Activated CD4-positive, alpha-beta T cell treated with anti-CD3 and anti-CD28 coated beads, Interleukin-2, amount 10 ng/mL, durations not matched to agents 24 days and 14 days (primary cell): ENCODE measurements around the gene IFI27L2. TPM values are rescaled to one million over a fixed set of nuclear protein-coding genes. Genes with fewer than 3 reads are reported as not detected.

Source experiments
- DNase-seq: peaks from one replicate; pipeline ENCODE4 v3.0.0; 2022
- H3K27ac Mint-ChIP-seq: one replicate; pipeline ENCODE4 v1.8.0; 2022; ENCODE audit warnings: mild to moderate bottlenecking, mixed read lengths
- H3K27me3 Mint-ChIP-seq: one replicate; pipeline ENCODE4 v1.8.0; 2022; ENCODE audit warnings: mixed read lengths
- H3K36me3 Mint-ChIP-seq: one replicate; pipeline ENCODE4 v1.8.0; 2022; ENCODE audit warnings: low read depth, mild to moderate bottlenecking, mixed read lengths
- H3K4me1 Mint-ChIP-seq: one replicate; pipeline ENCODE4 v1.8.0; 2021; ENCODE audit warnings: mixed read lengths
- H3K4me3 Mint-ChIP-seq: one replicate; pipeline ENCODE4 v1.8.0; 2022; ENCODE audit warnings: mild to moderate bottlenecking, moderate library complexity, mixed read lengths
- H3K9me3 Mint-ChIP-seq: one replicate; pipeline ENCODE4 v1.8.0; 2021; ENCODE audit warnings: mixed read lengths
- intact Hi-C: fragments of 100-400 bp; cut with micrococcal nuclease; formaldehyde crosslinking; loops from one replicate; pipeline ENCODE4 v1.15.1; 2023
- total RNA-seq: library from RNA; stranded (reverse); gene quantifications from 2 replicates; pipeline ENCODE4 v1.2.3, GENCODE V29; 2022

Gene IFI27L2
- total RNA-seq, 1 donor from 2014 or later = 38.8 TPM

- H3K9me3 Mint-ChIP-seq = no peaks in the 10 kb centered on the region
- H3K27me3 Mint-ChIP-seq = peaks cover 3% of the 10 kb centered on the region
- no peaks in the 10 kb centered on the region for H3K36me3 Mint-ChIP-seq
- DNase-seq = no peak
- peaks cover 29% of the 10 kb centered on the region for H3K4me1 Mint-ChIP-seq
- no peak overlapping the region for H3K4me3 Mint-ChIP-seq
- H3K27ac Mint-ChIP-seq = no peak overlapping the region
- intact Hi-C loops = no loop called here
These were observed 15.4 kb downstream of the IFI27L2 start for GRCh38 chr14:94113908-94114588.

- Mint-ChIP-seq H3K4me1 (peaks cover 29% of the 10 kb centered on the region), H3K27ac (no peak overlapping the region), H3K4me3 (no peak overlapping the region), H3K9me3 (no peaks in the 10 kb centered on the region), H3K36me3 (no peaks in the 10 kb centered on the region), H3K27me3 (peaks cover 3% of the 10 kb centered on the region)
- DNase-seq = no peak
- intact Hi-C loops = no loop called here
These were observed 15.9 kb downstream of the IFI27L2 start for GRCh38 chr14:94113490-94113889.

GRCh38 chr14:94113073-94113472 lies 16.3 kb downstream of the IFI27L2 start:
- Mint-ChIP-seq H3K27ac (no peak overlapping the region), H3K4me1 (peaks cover 29% of the 10 kb centered on the region), H3K4me3 (no peak overlapping the region), H3K27me3 (peaks cover 2% of the 10 kb centered on the region), H3K9me3 (peaks cover under 1% of the 10 kb centered on the region), H3K36me3 (no peaks in the 10 kb centered on the region)
- no peak for DNase-seq
- intact Hi-C loops = no loop called here

- no peaks in the 10 kb centered on the region for H3K27me3 Mint-ChIP-seq
- no peak for DNase-seq
- H3K27ac Mint-ChIP-seq = no peak overlapping the region
- H3K4me1 Mint-ChIP-seq = peaks cover 27% of the 10 kb centered on the region
- intact Hi-C loops = no loop called here
- no peaks in the 10 kb centered on the region for H3K36me3 Mint-ChIP-seq
- H3K4me3 Mint-ChIP-seq = peak overlapping the region; percentile 62
- H3K9me3 Mint-ChIP-seq = peaks cover 4% of the 10 kb centered on the region
These were observed 16.8 kb downstream of the IFI27L2 start for GRCh38 chr14:94112513-94113063.

GRCh38 chr14:94111276-94112095 lies 17.9 kb downstream of the IFI27L2 start:
- DNase-seq = no peak
- Mint-ChIP-seq H3K9me3 (peaks cover 4% of the 10 kb centered on the region), H3K27ac (peak overlapping the region; percentile 46), H3K4me3 (peak overlapping the region; percentile 62), H3K4me1 (peaks cover 27% of the 10 kb centered on the region), H3K36me3 (no peaks in the 10 kb centered on the region), H3K27me3 (no peaks in the 10 kb centered on the region)
- intact Hi-C loops = no loop called here

- DNase-seq = peak; percentile 70
- H3K36me3 Mint-ChIP-seq = no peaks in the 10 kb centered on the region
- H3K4me1 Mint-ChIP-seq = peaks cover 27% of the 10 kb centered on the region
- peak within 1 kb of the TSS; percentile 62 for H3K4me3 Mint-ChIP-seq
- intact Hi-C loops = no loop called here
- no peaks in the 10 kb centered on the region for H3K27me3 Mint-ChIP-seq
- H3K27ac Mint-ChIP-seq = peak within 1 kb of the TSS; percentile 68
- peaks cover 4% of the 10 kb centered on the region for H3K9me3 Mint-ChIP-seq
These were observed 18.7 kb downstream of the IFI27L2 start, which contains the start of gene IFI27 for GRCh38 chr14:94110552-94111181. TSS of gene IFI27 (plus strand) at chr14:94110736.

- DNase-seq = no peak
- H3K9me3 Mint-ChIP-seq = peaks cover 4% of the 10 kb centered on the region
- peak overlapping the region; percentile 31 for H3K27ac Mint-ChIP-seq
These were observed 19.5 kb downstream of the IFI27L2 start for GRCh38 chr14:94109915-94110250.

GRCh38 chr14:94104731-94105130 lies 24.7 kb downstream of the IFI27L2 start:
- Mint-ChIP-seq H3K27ac (no peak overlapping the region), H3K4me3 (no peak overlapping the region), H3K27me3 (no peaks in the 10 kb centered on the region)

More at GRCh38 chr14:94109915-94110250, 19.5 kb downstream of the IFI27L2 start:
- Mint-ChIP-seq H3K4me1 (peaks cover 25% of the 10 kb centered on the region), H3K27me3 (no peaks in the 10 kb centered on the region), H3K4me3 (no peak overlapping the region), H3K36me3 (no peaks in the 10 kb centered on the region)
- intact Hi-C loops = no loop called here

GRCh38 chr14:94103554-94104150 lies 25.8 kb downstream of the IFI27L2 start:
- H3K4me1 Mint-ChIP-seq = no peaks in the 10 kb centered on the region
- no peak overlapping the region for H3K27ac Mint-ChIP-seq
- H3K27me3 Mint-ChIP-seq = no peaks in the 10 kb centered on the region
- intact Hi-C loops = no loop called here
- DNase-seq = no peak
- no peaks in the 10 kb centered on the region for H3K36me3 Mint-ChIP-seq
- H3K4me3 Mint-ChIP-seq = no peak overlapping the region
- peaks cover 4% of the 10 kb centered on the region for H3K9me3 Mint-ChIP-seq

More at GRCh38 chr14:94104731-94105130, 24.7 kb downstream of the IFI27L2 start:
- H3K36me3 Mint-ChIP-seq = no peaks in the 10 kb centered on the region
- peaks cover 4% of the 10 kb centered on the region for H3K9me3 Mint-ChIP-seq
- DNase-seq = no peak
- no peaks in the 10 kb centered on the region for H3K4me1 Mint-ChIP-seq
- intact Hi-C loops = no loop called here

GRCh38 chr14:94102768-94103482 lies 26.5 kb downstream of the IFI27L2 start:
- H3K27me3 Mint-ChIP-seq = no peaks in the 10 kb centered on the region
- H3K4me3 Mint-ChIP-seq = no peak overlapping the region

GRCh38 chr14:94101748-94102147 lies 27.7 kb downstream of the IFI27L2 start:
- intact Hi-C loops = no loop called here
- no peaks in the 10 kb centered on the region for H3K9me3 Mint-ChIP-seq
- peaks cover 4% of the 10 kb centered on the region for H3K36me3 Mint-ChIP-seq
- no peak overlapping the region for H3K4me3 Mint-ChIP-seq
- no peak overlapping the region for H3K27ac Mint-ChIP-seq
- H3K4me1 Mint-ChIP-seq = no peaks in the 10 kb centered on the region
- no peak for DNase-seq
- H3K27me3 Mint-ChIP-seq = no peaks in the 10 kb centered on the region

More at GRCh38 chr14:94102768-94103482, 26.5 kb downstream of the IFI27L2 start:
- H3K9me3 Mint-ChIP-seq = peaks cover 1% of the 10 kb centered on the region
- DNase-seq = no peak
- intact Hi-C loops = no loop called here
- H3K27ac Mint-ChIP-seq = no peak overlapping the region
- no peaks in the 10 kb centered on the region for H3K36me3 Mint-ChIP-seq
- H3K4me1 Mint-ChIP-seq = no peaks in the 10 kb centered on the region

- no peak overlapping the region for H3K27ac Mint-ChIP-seq
- no peak overlapping the region for H3K4me3 Mint-ChIP-seq
- intact Hi-C loops = no loop called here
- no peaks in the 10 kb centered on the region for H3K27me3 Mint-ChIP-seq
- H3K36me3 Mint-ChIP-seq = peaks cover 4% of the 10 kb centered on the region
- H3K4me1 Mint-ChIP-seq = no peaks in the 10 kb centered on the region
- no peaks in the 10 kb centered on the region for H3K9me3 Mint-ChIP-seq
- DNase-seq = no peak
These were observed 28.6 kb downstream of the IFI27L2 start for GRCh38 chr14:94100847-94101246.

- H3K4me3 Mint-ChIP-seq = no peak overlapping the region
- intact Hi-C loops = no loop called here
- no peak overlapping the region for H3K27ac Mint-ChIP-seq
- DNase-seq = no peak
- H3K9me3 Mint-ChIP-seq = no peaks in the 10 kb centered on the region
- no peaks in the 10 kb centered on the region for H3K27me3 Mint-ChIP-seq
- H3K4me1 Mint-ChIP-seq = no peaks in the 10 kb centered on the region
- H3K36me3 Mint-ChIP-seq = peaks cover 4% of the 10 kb centered on the region
These were observed 30.4 kb downstream of the IFI27L2 start for GRCh38 chr14:94099006-94099405.
